ENCODE measurements around the gene ARHGAP10. TPM values are rescaled to one million over a fixed set of nuclear protein-coding genes. Genes with fewer than 3 reads are reported as not detected.

The ARHGAP10 gene
- total RNA-seq, 1 experiment from 2014 or later = 4.8 TPM

GRCh38 chr4:147985376-147985775 lies 253.5 kb downstream of the ARHGAP10 start:
- H3K36me3 ChIP-seq (ENCODE audit: insufficient read depth, low read length, poor library complexity, severe bottlenecking) = no peaks in the 10 kb centered on the region
- POLR2A ChIA-PET (ENCODE audit: low non-redundant PET) = no interaction called here
- CTCF ChIA-PET = no interaction called here
- intact Hi-C loops (cut with micrococcal nuclease; ENCODE audit: unreplicated experiment) = no loop called here
- no TSS peak for BruUV-seq (replicated peaks)
- no peaks in the 10 kb centered on the region for H3K27me3 ChIP-seq (replicated peaks; ENCODE audit: insufficient read depth, low read depth, low read length, poor library complexity)
- H3K27ac ChIP-seq (ENCODE audit: low read depth, low read length, poor library complexity, severe bottlenecking) = no peak overlapping the region
- no peaks in the 10 kb centered on the region for H3K9me3 ChIP-seq (ENCODE audit: low read depth, low read length, poor library complexity, severe bottlenecking)
- H3K4me1 ChIP-seq (ENCODE audit: insufficient read depth, low read length, poor library complexity, severe bottlenecking) = peaks cover 16% of the 10 kb centered on the region
- no peak for DNase-seq (ENCODE audit: low spot score)
- H3K4me3 ChIP-seq (ENCODE audit: low read depth, low read length, poor library complexity, severe bottlenecking) = no peak overlapping the region
- TF ChIP-seq EZH2 (IDR thresholded peaks at IDR 0.05; ENCODE audit: borderline replicate concordance, low read depth, low read length, poor library complexity, severe bottlenecking) = no peak
- no peak for TF ChIP-seq CTCF (conservative IDR thresholded peaks at IDR 0.05; ENCODE audit: low read depth, low read length)

- DNase-seq (ENCODE audit: low spot score) = no peak
- H3K4me1 ChIP-seq (ENCODE audit: insufficient read depth, low read length, poor library complexity, severe bottlenecking) = peaks cover 16% of the 10 kb centered on the region
- no peak overlapping the region for H3K4me3 ChIP-seq (ENCODE audit: low read depth, low read length, poor library complexity, severe bottlenecking)
- no peak overlapping the region for H3K27ac ChIP-seq (ENCODE audit: low read depth, low read length, poor library complexity, severe bottlenecking)
- no peaks in the 10 kb centered on the region for H3K9me3 ChIP-seq (ENCODE audit: low read depth, low read length, poor library complexity, severe bottlenecking)
- no peaks in the 10 kb centered on the region for H3K36me3 ChIP-seq (ENCODE audit: insufficient read depth, low read length, poor library complexity, severe bottlenecking)
- TF ChIP-seq EZH2 (IDR thresholded peaks at IDR 0.05; ENCODE audit: borderline replicate concordance, low read depth, low read length, poor library complexity, severe bottlenecking) = no peak
- no peak for TF ChIP-seq CTCF (conservative IDR thresholded peaks at IDR 0.05; ENCODE audit: low read depth, low read length)
- POLR2A ChIA-PET (ENCODE audit: low non-redundant PET) = no interaction called here
- no TSS peak for BruUV-seq (replicated peaks)
- intact Hi-C loops (cut with micrococcal nuclease; ENCODE audit: unreplicated experiment) = no loop called here
- H3K27me3 ChIP-seq (replicated peaks; ENCODE audit: insufficient read depth, low read depth, low read length, poor library complexity) = no peaks in the 10 kb centered on the region
- CTCF ChIA-PET = interaction anchor here (0.5 to 0.6 kb wide), 2 partner anchors 56 to 597 kb away, joined by 3 to 4 read pairs; no protein-coding TSS in a partner anchor
Observed at GRCh38 chr4:147987252-147987651, 255.4 kb downstream of the ARHGAP10 start.

- Histone ChIP-seq H3K36me3 (ENCODE audit: insufficient read depth, low read length, poor library complexity, severe bottlenecking) (no peaks in the 10 kb centered on the region), H3K4me3 (ENCODE audit: low read depth, low read length, poor library complexity, severe bottlenecking) (no peak overlapping the region), H3K27me3 (replicated peaks; ENCODE audit: insufficient read depth, low read depth, low read length, poor library complexity) (no peaks in the 10 kb centered on the region), H3K27ac (ENCODE audit: low read depth, low read length, poor library complexity, severe bottlenecking) (no peak overlapping the region), H3K9me3 (ENCODE audit: low read depth, low read length, poor library complexity, severe bottlenecking) (no peaks in the 10 kb centered on the region), H3K4me1 (ENCODE audit: insufficient read depth, low read length, poor library complexity, severe bottlenecking) (peaks cover 28% of the 10 kb centered on the region)
- intact Hi-C loops (cut with micrococcal nuclease; ENCODE audit: unreplicated experiment) = no loop called here
- BruUV-seq (replicated peaks) = no TSS peak
- POLR2A ChIA-PET (ENCODE audit: low non-redundant PET) = no interaction called here
- no peak for TF ChIP-seq EZH2 (IDR thresholded peaks at IDR 0.05; ENCODE audit: borderline replicate concordance, low read depth, low read length, poor library complexity, severe bottlenecking)
- no peak for TF ChIP-seq CTCF (conservative IDR thresholded peaks at IDR 0.05; ENCODE audit: low read depth, low read length)
- CTCF ChIA-PET = no interaction called here
- no peak for DNase-seq (ENCODE audit: low spot score)
Observed at GRCh38 chr4:147991543-147992283, 259.8 kb downstream of the ARHGAP10 start.

Measured in A673 (cell line).